ENCODE results near the gene RASGRP1. TPM values are rescaled to one million over a fixed set of nuclear protein-coding genes. Genes with fewer than 3 reads are reported as not detected.

The RASGRP1 gene
- total and polyA plus RNA-seq, 7 donors = 0.01 to 0.27 (median 0.16) TPM; not detected in 1

DNA sequence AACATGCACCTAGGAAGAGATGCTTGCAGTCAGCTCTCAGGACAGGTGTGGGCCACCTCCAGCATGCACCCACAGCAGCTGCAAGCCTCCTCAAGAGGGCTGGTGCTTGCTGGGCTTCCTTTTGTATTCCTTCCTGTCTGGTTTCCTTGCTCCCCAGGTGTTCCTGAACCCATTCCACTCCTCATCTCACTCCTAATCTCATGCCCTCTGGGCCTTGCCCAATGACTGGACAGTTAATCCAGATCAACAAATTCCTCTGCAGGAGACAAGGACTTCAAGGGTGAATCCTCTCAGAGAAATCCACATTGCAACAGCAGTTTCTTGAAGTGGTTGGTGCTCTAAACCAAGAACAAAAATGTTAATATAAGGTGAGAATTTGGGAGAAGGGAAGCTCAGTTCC lies 30.7 kb downstream of the RASGRP1 start:
- H3K36me3 ChIP-seq (ENCODE audit: insufficient read depth in 1 of 2, low read depth in 1 of 2) = no peaks in the 10 kb centered on the region
- no peak overlapping the region for H3K4me3 ChIP-seq
- H3K27ac ChIP-seq = no peak overlapping the region
- ATAC-seq = no peak
- no peaks in the 10 kb centered on the region for H3K9me3 ChIP-seq
- DNase-seq = no peak
- TF ChIP-seq, protein P1, sequence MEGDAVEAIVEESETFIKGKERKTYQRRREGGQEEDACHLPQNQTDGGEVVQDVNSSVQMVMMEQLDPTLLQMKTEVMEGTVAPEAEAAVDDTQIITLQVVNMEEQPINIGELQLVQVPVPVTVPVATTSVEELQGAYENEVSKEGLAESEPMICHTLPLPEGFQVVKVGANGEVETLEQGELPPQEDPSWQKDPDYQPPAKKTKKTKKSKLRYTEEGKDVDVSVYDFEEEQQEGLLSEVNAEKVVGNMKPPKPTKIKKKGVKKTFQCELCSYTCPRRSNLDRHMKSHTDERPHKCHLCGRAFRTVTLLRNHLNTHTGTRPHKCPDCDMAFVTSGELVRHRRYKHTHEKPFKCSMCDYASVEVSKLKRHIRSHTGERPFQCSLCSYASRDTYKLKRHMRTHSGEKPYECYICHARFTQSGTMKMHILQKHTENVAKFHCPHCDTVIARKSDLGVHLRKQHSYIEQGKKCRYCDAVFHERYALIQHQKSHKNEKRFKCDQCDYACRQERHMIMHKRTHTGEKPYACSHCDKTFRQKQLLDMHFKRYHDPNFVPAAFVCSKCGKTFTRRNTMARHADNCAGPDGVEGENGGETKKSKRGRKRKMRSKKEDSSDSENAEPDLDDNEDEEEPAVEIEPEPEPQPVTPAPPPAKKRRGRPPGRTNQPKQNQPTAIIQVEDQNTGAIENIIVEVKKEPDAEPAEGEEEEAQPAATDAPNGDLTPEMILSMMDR (IDR thresholded peaks at IDR 0.05) = no peak
- intact Hi-C loops (cut with DNase I) = no loop called here
- H3K4me1 ChIP-seq = no peaks in the 10 kb centered on the region
- no peaks in the 10 kb centered on the region for H3K27me3 ChIP-seq (ENCODE audit: insufficient read depth in 3 of 3, low read length in 2 of 3)

DNA sequence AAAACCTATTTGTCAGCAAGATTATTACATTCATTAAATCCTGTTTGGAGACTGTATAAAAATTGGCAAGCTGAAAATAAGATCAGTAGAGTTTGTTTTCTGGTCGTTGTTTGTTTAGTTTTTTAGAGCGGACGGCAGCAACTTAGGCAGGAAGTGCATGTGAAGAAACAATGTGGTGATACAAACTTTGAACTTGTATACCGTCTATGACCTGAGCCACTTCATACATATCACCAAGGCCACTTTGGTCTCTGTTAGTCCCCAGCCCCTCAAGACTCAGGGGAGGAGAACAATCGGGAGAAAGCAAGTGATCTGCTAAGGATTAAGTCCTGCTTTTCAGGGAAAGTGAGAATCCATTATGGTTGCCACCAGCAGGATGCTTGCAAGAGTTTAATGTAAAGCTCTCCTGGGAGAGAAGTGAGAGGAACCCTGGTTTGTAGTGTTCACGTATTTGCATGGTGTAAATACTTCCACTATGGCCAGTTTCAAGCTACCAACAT lies 31.1 kb downstream of the RASGRP1 start:
- TF ChIP-seq, protein P1 (IDR thresholded peaks at IDR 0.05) = no peak
- Histone ChIP-seq H3K27ac (no peak overlapping the region), H3K27me3 (ENCODE audit: insufficient read depth in 3 of 3, low read length in 2 of 3) (no peaks in the 10 kb centered on the region), H3K36me3 (ENCODE audit: insufficient read depth in 1 of 2, low read depth in 1 of 2) (no peaks in the 10 kb centered on the region), H3K9me3 (no peaks in the 10 kb centered on the region), H3K4me1 (no peaks in the 10 kb centered on the region), H3K4me3 (no peak overlapping the region)
- 78 to 81% (median 79%) methylated on average over 6 of the region's 6 CpGs for WGBS, 3 donors
- intact Hi-C loops (cut with DNase I) = no loop called here
- ATAC-seq (no peak), DNase-seq (no peak)

DNA sequence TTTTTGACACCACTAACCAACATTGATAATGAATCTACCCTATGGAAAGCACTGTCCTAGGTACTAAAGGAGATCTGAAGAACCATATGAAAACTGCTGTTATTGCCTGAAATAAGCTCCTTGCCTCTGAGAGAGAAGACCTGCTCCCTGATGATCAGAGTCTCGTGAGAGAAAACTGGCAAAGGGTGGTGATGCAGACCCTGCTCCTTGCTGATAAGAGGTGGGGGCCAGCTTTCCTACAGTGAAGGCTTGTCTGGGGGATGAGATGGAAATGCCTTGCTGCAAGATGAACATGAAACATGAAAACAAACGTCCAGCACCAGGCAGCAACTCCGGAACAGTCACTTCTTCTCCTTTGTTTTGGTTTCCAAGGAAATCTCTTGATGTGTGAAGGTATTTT lies 31.9 kb downstream of the RASGRP1 start:
- intact Hi-C loops (cut with DNase I) = no loop called here
- H3K27me3 ChIP-seq (ENCODE audit: insufficient read depth in 3 of 3, low read length in 2 of 3) = no peaks in the 10 kb centered on the region
- DNase-seq (no peak), ATAC-seq (no peak)
- TF ChIP-seq, protein P1 (IDR thresholded peaks at IDR 0.05) = no peak
- no peaks in the 10 kb centered on the region for H3K4me1 ChIP-seq
- H3K9me3 ChIP-seq = no peaks in the 10 kb centered on the region
- H3K4me3 ChIP-seq = no peak overlapping the region
- H3K36me3 ChIP-seq (ENCODE audit: insufficient read depth in 1 of 2, low read depth in 1 of 2) = no peaks in the 10 kb centered on the region
- H3K27ac ChIP-seq = no peak overlapping the region
- 76 to 83% (median 80%) methylated on average over 3 of the region's 3 CpGs for WGBS, 3 donors

DNA sequence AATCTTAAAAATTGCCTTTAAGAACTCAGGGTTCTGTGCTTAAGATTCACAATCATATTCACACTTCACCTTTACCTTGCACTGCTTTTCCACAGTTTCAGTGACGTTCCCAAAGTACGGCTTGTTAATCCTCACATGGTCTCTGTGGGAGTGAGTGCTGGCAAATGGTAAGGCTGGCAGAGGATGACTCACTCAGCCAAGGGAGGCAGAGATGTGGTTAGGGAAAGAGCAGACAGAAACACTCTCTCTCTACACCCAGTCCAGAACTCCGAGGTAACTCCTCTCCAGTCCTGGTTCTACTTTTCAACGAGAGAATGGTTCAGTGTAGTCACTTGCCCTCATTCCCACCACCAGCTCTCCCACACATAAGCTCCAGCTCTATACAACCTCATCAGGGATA lies 33.1 kb downstream of the RASGRP1 start:
- Histone ChIP-seq H3K36me3 (ENCODE audit: insufficient read depth in 1 of 2, low read depth in 1 of 2) (no peaks in the 10 kb centered on the region), H3K27me3 (ENCODE audit: insufficient read depth in 3 of 3, low read length in 2 of 3) (no peaks in the 10 kb centered on the region), H3K4me1 (no peaks in the 10 kb centered on the region), H3K4me3 (no peak overlapping the region), H3K27ac (no peak overlapping the region), H3K9me3 (no peaks in the 10 kb centered on the region)
- intact Hi-C loops (cut with DNase I) = no loop called here
- no peak for ATAC-seq
- DNase-seq = no peak
- TF ChIP-seq, protein P1 (IDR thresholded peaks at IDR 0.05) = no peak
- WGBS, 3 donors = 47 to 56% (median 54%) methylated on average over 4 of the region's 4 CpGs

DNA sequence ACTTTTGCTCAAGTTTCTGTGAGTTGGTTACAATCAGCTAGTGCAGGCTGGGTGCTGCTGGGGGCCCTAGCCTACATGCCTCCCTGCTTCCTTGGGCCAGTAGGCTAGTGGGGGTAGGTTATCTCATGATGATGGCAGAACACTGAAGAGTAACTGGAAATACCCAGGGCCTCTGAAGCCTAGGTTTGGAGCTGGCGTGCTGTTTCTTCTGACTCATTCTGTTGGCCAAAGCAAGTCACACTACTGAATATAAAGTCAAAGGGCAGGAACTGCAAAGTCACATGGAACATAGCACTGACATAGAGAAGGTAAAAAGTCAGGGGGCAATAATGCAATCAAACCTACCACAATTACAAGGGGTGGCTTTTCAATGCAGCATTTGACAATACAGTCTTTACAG lies 34.5 kb downstream of the RASGRP1 start:
- DNase-seq (no peak), ATAC-seq (no peak)
- H3K4me1 ChIP-seq = no peaks in the 10 kb centered on the region
- no peaks in the 10 kb centered on the region for H3K36me3 ChIP-seq (ENCODE audit: insufficient read depth in 1 of 2, low read depth in 1 of 2)
- WGBS, 3 donors = 80 to 91% (median 91%) methylated on average over 1 of the region's 1 CpG
- no peaks in the 10 kb centered on the region for H3K9me3 ChIP-seq
- H3K27ac ChIP-seq = no peak overlapping the region
- H3K4me3 ChIP-seq = no peak overlapping the region
- intact Hi-C loops (cut with DNase I) = no loop called here
- TF ChIP-seq, protein P1 (IDR thresholded peaks at IDR 0.05) = no peak
- H3K27me3 ChIP-seq (ENCODE audit: insufficient read depth in 3 of 3, low read length in 2 of 3) = no peaks in the 10 kb centered on the region
